Measurements from ENCODE around the gene HIGD1A. TPM values are rescaled to one million over a fixed set of nuclear protein-coding genes. Genes with fewer than 3 reads are reported as not detected.

The HIGD1A gene
- total RNA-seq, 1 experiment from 2014 or later = 77.6 TPM

- H3K79me1 ChIP-seq (ENCODE audit: insufficient read depth, low read depth, low read length, poor library complexity, severe bottlenecking) = no peaks in the 10 kb centered on the region
- Mint-ChIP-seq H3K27ac (no peak overlapping the region; a peak in 1 of 7 replicates), H3K27me3 (ENCODE audit: low read depth) (peaks cover 3% of the 10 kb centered on the region; the same call in 1 of the 2 replicates), H3K9me3 (no peaks in the 10 kb centered on the region), H3K4me3 (no peak overlapping the region), H3K36me3 (ENCODE audit: insufficient read depth in 1 of 3, low read depth in 3 of 3) (no peaks in the 10 kb centered on the region), H3K4me1 (peaks cover 12% of the 10 kb centered on the region in 2 experiments)
- WGBS (ENCODE audit: extremely low coverage, insufficient read length, low lambda C conversion rate) = no CpG with 5 or more reads among the region's 6 CpGs
- H3K56ac ChIP-seq (ENCODE audit: insufficient read length, low read depth, low read length) = no peak overlapping the region
- H3K4me2 ChIP-seq (ENCODE audit: insufficient read depth, insufficient read length, low read length) = no peak overlapping the region
- DNase-seq = peak; percentile 9
- no peak overlapping the region for H2BK15ac ChIP-seq (ENCODE audit: low read depth, low read length)
- no peak overlapping the region for H2BK5ac ChIP-seq (ENCODE audit: insufficient read length, low read length)
- no peak overlapping the region for H3K14ac ChIP-seq (ENCODE audit: insufficient read depth, low read length)
- H2BK120ac ChIP-seq (ENCODE audit: low read depth, low read length, poor library complexity, severe bottlenecking) = no peak overlapping the region
- H2AK5ac ChIP-seq (ENCODE audit: insufficient read length, low read length) = no peak overlapping the region
- TF ChIP-seq CTCF (conservative IDR thresholded peaks at IDR 0.05) = no peak
- no peak overlapping the region for H3K27ac ChIP-seq (ENCODE audit: insufficient read length, low read depth, low read length)
- no peak overlapping the region for H2AFZ ChIP-seq (ENCODE audit: low read length)
- H2BK12ac ChIP-seq (ENCODE audit: insufficient read length, low read depth, low read length) = no peak overlapping the region
- no peak overlapping the region for H2BK20ac ChIP-seq (ENCODE audit: low read depth, low read length, poor library complexity, severe bottlenecking)
- H3K4ac ChIP-seq (ENCODE audit: low read depth, low read length) = no peak overlapping the region
- no peak overlapping the region for H3K9ac ChIP-seq (ENCODE audit: extremely low read depth, insufficient read length, low read length)
- H4K5ac ChIP-seq (ENCODE audit: insufficient read length, low read depth, low read length) = no peak overlapping the region
- no peak overlapping the region for H3K18ac ChIP-seq (ENCODE audit: insufficient read length, low read depth, low read length)
- no peak overlapping the region for H4K91ac ChIP-seq (ENCODE audit: insufficient read length, low read depth, low read length)
- no peak overlapping the region for H4K8ac ChIP-seq (replicated peaks; ENCODE audit: insufficient read length, low read depth, low read length)
- H3K23ac ChIP-seq (ENCODE audit: insufficient read length, low read depth, low read length) = no peak overlapping the region
- no peaks in the 10 kb centered on the region for H3K23me2 ChIP-seq (ENCODE audit: insufficient read length, low read depth, low read length, poor library complexity, severe bottlenecking)
- H3K27me3 ChIP-seq (ENCODE audit: insufficient read depth, low read length) = no peaks in the 10 kb centered on the region
- H3K9me3 ChIP-seq (ENCODE audit: control insufficient read depth, low read depth, low read length) = no peaks in the 10 kb centered on the region
- no peaks in the 10 kb centered on the region for H4K20me1 ChIP-seq (ENCODE audit: control insufficient read depth, insufficient read depth, insufficient read length)
- H3K79me2 ChIP-seq (ENCODE audit: insufficient read depth, low read length) = no peaks in the 10 kb centered on the region; the same call in 1 of the 2 replicates
- no peaks in the 10 kb centered on the region for H3K4me1 ChIP-seq (ENCODE audit: insufficient read depth, low read length)
- H3T11ph ChIP-seq (ENCODE audit: low read length) = no peak overlapping the region
Observed at GRCh38 chr3:42851228-42851834, 47.0 kb upstream of the HIGD1A start.
